B cell (primary cell): ENCODE data around the gene MYEF2. TPM values are rescaled to one million over a fixed set of nuclear protein-coding genes. Genes with fewer than 3 reads are reported as not detected.

ENCODE experiments used
- ATAC-seq: fragments of 200-7000 bp; cut with Tn5 transposase; one replicate; pipeline ENCODE4 v1.10.0; 2021; ENCODE audit warnings: low read depth, mild to moderate bottlenecking, moderate number of reproducible peaks, moderate library complexity
- CTCF ChIA-PET: fragments of 350-600 bp; sonication (Branson Sonifier 250); formaldehyde crosslinking; loops from one replicate; lab custom pipeline; 2021; ENCODE audit warnings: antibody characterized with exemption, inconsistent platforms; lab: Charles Lee
- POLR2A ChIA-PET: fragments of 350-600 bp; sonication (Branson Sonifier 250); formaldehyde crosslinking; loops from one replicate; lab custom pipeline; 2021; ENCODE audit warnings: antibody characterized with exemption; lab: Charles Lee
- DNase-seq: peaks from one replicate; pipeline ENCODE4 v3.0.0; 2013
- H2AFZ ChIP-seq: 2 replicates; pipeline ENCODE4 v1.6.1; 2012; ENCODE audit warnings: mild to moderate bottlenecking, low read depth, low read length; ENCODE audit not compliant: insufficient read depth, poor library complexity, severe bottlenecking
- H3K27ac ChIP-seq, 2 donors: 1 replicate in 1 of 2; 2 replicates in 1 of 2; pipeline ENCODE4 v1.5.1; 2012 to 2013; ENCODE audit warnings: low read length in 2 of 2, mild to moderate bottlenecking in 2 of 2, moderate library complexity in 1 of 2
- H3K27me3 ChIP-seq, 4 experiments: fragments of 200-600 bp in 1 of 4; sonication (generic) in 1 of 4; replicated peaks in 1 of 4; 1 replicate in 2 of 4; 2 replicates in 2 of 4; pipeline versions ENCODE4 v1.6.1 to v1.7.0; 2013 to 2016; ENCODE audit warnings: low read length in 3 of 4, mild to moderate bottlenecking in 2 of 4, mixed read lengths in 1 of 4, moderate library complexity in 1 of 4; ENCODE audit not compliant: insufficient read depth in 4 of 4, control insufficient read depth in 3 of 4; ENCODE audit errors: control extremely low read depth in 1 of 4
- H3K36me3 ChIP-seq, 2 experiments: replicated peaks in 1 of 2; 1 replicate in 1 of 2; 2 replicates in 1 of 2; pipeline versions ENCODE4 v1.6.1 to v1.7.1; 2013; ENCODE audit warnings: low read length in 1 of 2; ENCODE audit not compliant: insufficient read depth in 2 of 2, control insufficient read depth in 1 of 2; ENCODE audit errors: control extremely low read depth in 1 of 2, extremely low read depth in 1 of 2
- H3K4me1 ChIP-seq, 2 donors: fragments of 200-600 bp in 1 of 2; sonication (generic) in 1 of 2; 1 replicate in 1 of 2; 2 replicates in 1 of 2; pipeline versions ENCODE4 v1.5.1 to v1.6.1; 2013 to 2017; ENCODE audit warnings: low read length in 2 of 2; ENCODE audit not compliant: control insufficient read depth in 2 of 2, insufficient read depth in 2 of 2
- H3K4me2 ChIP-seq: replicated peaks from 2 replicates; pipeline ENCODE3; 2012; ENCODE audit warnings: mild to moderate bottlenecking, low read depth, low read length; ENCODE audit not compliant: poor library complexity, severe bottlenecking
- H3K4me3 ChIP-seq, 5 experiments: fragments of 200-600 bp in 1 of 5; sonication (generic) in 1 of 5; 1 replicate in 3 of 5; 2 replicates in 2 of 5; pipeline versions ENCODE4 v1.5.1 to v1.7.0; 2011 to 2016; ENCODE audit warnings: low read length in 4 of 5, mild to moderate bottlenecking in 4 of 5, low read depth in 2 of 5, control low read depth in 1 of 5, moderate library complexity in 1 of 5; ENCODE audit not compliant: insufficient read depth in 1 of 5; ENCODE audit errors: control extremely low read depth in 1 of 5, extremely low read depth in 1 of 5
- H3K79me2 ChIP-seq: fragments of 200-600 bp; sonication (generic); one replicate; pipeline ENCODE4 v1.6.0; 2016; ENCODE audit warnings: low read length; ENCODE audit not compliant: control insufficient read depth, insufficient read depth
- H3K9ac ChIP-seq: fragments of 200-600 bp; sonication (generic); 2 replicates; pipeline ENCODE4 v1.6.1; 2017; ENCODE audit warnings: mild to moderate bottlenecking, low read length, moderate library complexity
- H3K9me3 ChIP-seq, 3 donors: one replicate each; pipeline versions ENCODE4 v1.6.1 to v1.7.1; 2013; ENCODE audit warnings: low read length in 2 of 3; ENCODE audit not compliant: control insufficient read depth in 2 of 3, insufficient read depth in 1 of 3; ENCODE audit errors: control extremely low read depth in 1 of 3
- H4K20me1 ChIP-seq: 2 replicates; pipeline ENCODE4 v1.6.0; 2012; ENCODE audit warnings: mild to moderate bottlenecking, low read length; ENCODE audit not compliant: insufficient read depth, control insufficient read depth, poor library complexity, severe bottlenecking
- H3K27ac Mint-ChIP-seq: one replicate; pipeline ENCODE4 v1.8.0; 2021; ENCODE audit warnings: mixed read lengths
- H3K27me3 Mint-ChIP-seq: one replicate; pipeline ENCODE4 v1.8.0; 2021; ENCODE audit warnings: mixed read lengths
- H3K4me1 Mint-ChIP-seq: one replicate; pipeline ENCODE4 v1.8.0; 2021; ENCODE audit warnings: mixed read lengths
- H3K4me3 Mint-ChIP-seq: one replicate; pipeline ENCODE4 v1.8.0; 2021; ENCODE audit warnings: mixed read lengths
- H3K9me3 Mint-ChIP-seq: one replicate; pipeline ENCODE4 v1.8.0; 2022; ENCODE audit warnings: mixed read lengths; ENCODE audit not compliant: insufficient read depth
- EZH2 ChIP-seq: IDR thresholded peaks from 2 replicates; pipeline ENCODE4 v1.6.1; 2012; ENCODE audit warnings: borderline replicate concordance, low read depth, mild to moderate bottlenecking, moderate library complexity, low read length; ENCODE audit not compliant: insufficient read depth, poor library complexity, severe bottlenecking
- WGBS: methylation state at CpG from one replicate; pipeline ENCODE4 v1.1.5; 2013; ENCODE audit warnings: missing lambda C conversion rate; ENCODE audit not compliant: insufficient coverage; 5-methylcytosine and 5-hydroxymethylcytosine counted together
- intact Hi-C: fragments of 100-400 bp; cut with micrococcal nuclease; formaldehyde crosslinking; loops from one replicate; pipeline ENCODE4 v1.10.0; 2022
- polyA plus RNA-seq: library from polyadenylated mRNA; depleted of rRNA; stranded (reverse); fragments of >200 nt; gene quantifications from 2 replicates; pipeline ENCODE4 v1.2.3, GENCODE V29; 2012
- total RNA-seq, 2 donors: library from RNA; stranded (reverse); fragments of 120-200 nt in 1 of 2; gene quantifications; 1 replicate in 1 of 2; 2 replicates in 1 of 2; pipeline versions ENCODE4 v1.2.3 to v1.2.4, GENCODE V29; 2013 to 2022
- TF ChIP-seq, protein P1 (sequence below): fragments of 200-600 bp; IDR thresholded peaks from one replicate; pipeline ENCODE4 v1.8.0; 2022; ENCODE audit warnings: antibody characterized with exemption, mild to moderate bottlenecking

MYEF2 gene
- total and polyA plus RNA-seq, 2 donors (not counting 1 experiment from before 2014, with no cell fraction given) = 3.9 to 34.3 TPM

DNA sequence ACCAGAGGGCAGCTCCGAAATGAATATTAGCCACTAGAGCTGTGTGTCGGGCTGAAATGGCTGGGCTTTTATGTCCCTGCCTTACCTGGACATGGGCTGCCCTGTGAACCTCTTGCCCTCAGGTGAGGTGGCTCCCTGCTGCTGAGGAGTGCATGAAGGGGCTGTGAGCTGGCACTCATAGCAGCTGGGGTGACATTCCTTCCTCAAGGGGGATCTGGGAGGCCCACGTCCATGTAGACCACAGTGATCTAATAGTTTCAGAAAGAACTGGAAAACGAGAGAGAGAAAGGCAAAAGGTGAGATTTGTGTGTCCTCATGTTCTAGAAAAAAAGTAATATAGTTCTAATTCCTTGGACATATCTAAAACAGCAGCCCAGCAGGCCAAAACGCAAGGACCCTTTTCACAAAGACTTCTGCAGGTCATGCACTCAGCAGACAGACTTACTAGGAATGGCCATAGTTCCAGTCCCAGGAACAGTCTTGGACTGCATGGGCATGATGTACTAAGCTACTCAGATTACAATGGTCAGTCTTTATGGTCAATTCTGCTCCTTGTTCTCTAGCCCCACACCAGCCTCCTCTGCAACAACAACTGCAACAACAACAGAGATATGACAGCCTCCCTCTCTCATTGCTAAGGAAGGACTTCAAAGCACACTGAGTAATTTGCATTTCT, 68.1 kb downstream of the MYEF2 start:
- Histone ChIP-seq H3K9ac (no peak overlapping the region), H3K4me1 (no peaks in the 10 kb centered on the region), H3K79me2 (no peaks in the 10 kb centered on the region), H4K20me1 (no peaks in the 10 kb centered on the region), H3K4me2 (no peak overlapping the region), H3K36me3 (no peaks in the 10 kb centered on the region), H3K9me3 (no peaks in the 10 kb centered on the region), H2AFZ (no peak overlapping the region), H3K27ac (no peak overlapping the region), H3K27me3 (peaks cover 0 to 8% (median 5%) of the 10 kb centered on the region in 4 experiments), H3K4me3 (no peak overlapping the region)
- 87% methylated on average over 3 of the region's 5 CpGs for WGBS
- intact Hi-C loops = loop anchor here (5.0 kb wide), 1 partner anchor 142 kb away; no protein-coding TSS in a partner anchor
- POLR2A ChIA-PET = no interaction called here
- no peak for DNase-seq
- no peak for ATAC-seq
- Mint-ChIP-seq H3K27ac (no peak overlapping the region), H3K4me3 (no peak overlapping the region), H3K4me1 (no peaks in the 10 kb centered on the region), H3K9me3 (no peaks in the 10 kb centered on the region), H3K27me3 (peaks cover 37% of the 10 kb centered on the region)
- CTCF ChIA-PET = no interaction called here
- TF ChIP-seq, protein P1, sequence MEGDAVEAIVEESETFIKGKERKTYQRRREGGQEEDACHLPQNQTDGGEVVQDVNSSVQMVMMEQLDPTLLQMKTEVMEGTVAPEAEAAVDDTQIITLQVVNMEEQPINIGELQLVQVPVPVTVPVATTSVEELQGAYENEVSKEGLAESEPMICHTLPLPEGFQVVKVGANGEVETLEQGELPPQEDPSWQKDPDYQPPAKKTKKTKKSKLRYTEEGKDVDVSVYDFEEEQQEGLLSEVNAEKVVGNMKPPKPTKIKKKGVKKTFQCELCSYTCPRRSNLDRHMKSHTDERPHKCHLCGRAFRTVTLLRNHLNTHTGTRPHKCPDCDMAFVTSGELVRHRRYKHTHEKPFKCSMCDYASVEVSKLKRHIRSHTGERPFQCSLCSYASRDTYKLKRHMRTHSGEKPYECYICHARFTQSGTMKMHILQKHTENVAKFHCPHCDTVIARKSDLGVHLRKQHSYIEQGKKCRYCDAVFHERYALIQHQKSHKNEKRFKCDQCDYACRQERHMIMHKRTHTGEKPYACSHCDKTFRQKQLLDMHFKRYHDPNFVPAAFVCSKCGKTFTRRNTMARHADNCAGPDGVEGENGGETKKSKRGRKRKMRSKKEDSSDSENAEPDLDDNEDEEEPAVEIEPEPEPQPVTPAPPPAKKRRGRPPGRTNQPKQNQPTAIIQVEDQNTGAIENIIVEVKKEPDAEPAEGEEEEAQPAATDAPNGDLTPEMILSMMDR = no peak
- TF ChIP-seq EZH2 = no peak

DNA sequence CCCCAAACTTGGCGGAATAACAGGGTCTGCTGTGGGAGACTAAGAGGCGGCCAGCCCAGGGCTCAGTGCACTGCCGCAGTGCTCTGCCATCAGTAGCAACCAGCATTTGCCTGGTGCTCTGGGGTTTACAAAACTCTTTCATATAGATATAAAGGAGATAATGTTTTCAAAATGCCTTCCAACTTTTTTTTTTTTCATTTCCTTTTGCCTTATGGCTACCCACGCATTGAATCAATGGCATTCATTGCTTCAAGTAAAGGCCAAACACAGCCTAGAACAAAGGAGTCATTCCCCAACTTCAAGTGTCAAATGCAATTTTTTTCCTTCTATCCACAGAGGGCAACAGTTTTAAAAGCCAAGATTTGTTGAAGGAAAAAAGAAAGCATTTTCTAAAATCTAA, 68.9 kb downstream of the MYEF2 start:
- 80% methylated on average over 1 of the region's 4 CpGs for WGBS
- no peaks in the 10 kb centered on the region for H3K9me3 Mint-ChIP-seq
- H3K9me3 ChIP-seq = no peaks in the 10 kb centered on the region
- H3K79me2 ChIP-seq = no peaks in the 10 kb centered on the region
- DNase-seq = no peak
- no peaks in the 10 kb centered on the region for H3K36me3 ChIP-seq
- H3K27me3 ChIP-seq = peaks cover 0 to 10% (median 5%) of the 10 kb centered on the region in 4 experiments
- intact Hi-C loops = no loop called here
- no peaks in the 10 kb centered on the region for H3K4me1 ChIP-seq
- no peaks in the 10 kb centered on the region for H4K20me1 ChIP-seq
- H3K4me2 ChIP-seq = no peak overlapping the region
- no peak overlapping the region for H3K27ac Mint-ChIP-seq
- peaks cover 42% of the 10 kb centered on the region for H3K27me3 Mint-ChIP-seq
- no peak overlapping the region for H3K4me3 ChIP-seq
- no peaks in the 10 kb centered on the region for H3K4me1 Mint-ChIP-seq
- ATAC-seq = no peak
- CTCF ChIA-PET = no interaction called here
- POLR2A ChIA-PET = no interaction called here
- H3K9ac ChIP-seq = no peak overlapping the region
- H3K4me3 Mint-ChIP-seq = no peak overlapping the region
- H3K27ac ChIP-seq = no peak overlapping the region
- no peak for TF ChIP-seq EZH2
- TF ChIP-seq, protein P1 = no peak
- H2AFZ ChIP-seq = no peak overlapping the region
